Spleen (tissue), 11 donors: ENCODE results near the gene PER1. TPM values are rescaled to one million over a fixed set of nuclear protein-coding genes. Genes with fewer than 3 reads are reported as not detected.

ENCODE experiments used
- DNase-seq: peaks from one replicate; pipeline ENCODE4 v3.0.0-alpha.2; 2020
- H3K27ac ChIP-seq, 8 donors: fragments of 200-600 bp; sonication (generic) in 7 of 8; 1 replicate in 4 of 8; 2 replicates in 4 of 8; pipeline versions ENCODE4 v1.5.0 to v1.8.0; 2016 to 2021; ENCODE audit warnings: inconsistent platforms in 4 of 8, mild to moderate bottlenecking in 4 of 8, moderate library complexity in 1 of 8
- H3K27me3 ChIP-seq, 7 donors: fragments of 200-600 bp; sonication (generic) in 6 of 7; replicated peaks in 1 of 7; 1 replicate in 4 of 7; 2 replicates in 3 of 7; pipeline versions ENCODE4 v1.5.0 to v1.8.0; 2016 to 2021; ENCODE audit warnings: inconsistent platforms in 3 of 7, mild to moderate bottlenecking in 1 of 7
- H3K36me3 ChIP-seq, 6 donors: fragments of 200-600 bp; sonication (generic) in 5 of 6; 1 replicate in 4 of 6; 2 replicates in 2 of 6; pipeline versions ENCODE4 v1.5.0 to v1.8.0; 2016 to 2021; ENCODE audit warnings: inconsistent platforms in 2 of 6
- H3K4me1 ChIP-seq, 6 donors: fragments of 200-600 bp; sonication (generic) in 5 of 6; 1 replicate in 3 of 6; 2 replicates in 3 of 6; pipeline versions ENCODE4 v1.5.0 to v1.8.0; 2016 to 2021; ENCODE audit warnings: inconsistent platforms in 3 of 6
- H3K4me3 ChIP-seq, 8 donors: fragments of 200-600 bp; sonication (generic) in 7 of 8; 1 replicate in 4 of 8; 2 replicates in 4 of 8; pipeline versions ENCODE4 v1.5.0 to v1.8.0; 2016 to 2021; ENCODE audit warnings: inconsistent platforms in 4 of 8, mild to moderate bottlenecking in 4 of 8, moderate library complexity in 2 of 8
- H3K9me3 ChIP-seq, 8 donors: fragments of 200-600 bp; sonication (generic) in 7 of 8; 1 replicate in 4 of 8; 2 replicates in 4 of 8; pipeline versions ENCODE4 v1.5.0 to v1.8.0; 2016 to 2021; ENCODE audit warnings: inconsistent platforms in 4 of 8
- POLR2A ChIP-seq, 3 donors: fragments of 450-650 bp; IDR thresholded peaks; one replicate each; pipeline ENCODE4 v1.5.1; 2017; ENCODE audit warnings: antibody characterized with exemption in 3 of 3, mild to moderate bottlenecking in 1 of 3
- POLR2AphosphoS5 ChIP-seq, 3 donors: sonication (generic); formaldehyde crosslinking; IDR thresholded peaks; one replicate each; pipeline ENCODE4 v1.5.1; 2017; ENCODE audit warnings: antibody characterized with exemption in 3 of 3
- WGBS, 5 donors: extraction: QIAGEN DNeasy Blood & Tissue Kit in 3 of 5; methylation state at CpG; one replicate each; pipeline versions ENCODE4 v1.1.5 to v1.1.7; 2013 to 2018; 5-methylcytosine and 5-hydroxymethylcytosine counted together
- intact Hi-C: fragments of 100-400 bp; cut with DNase I; formaldehyde crosslinking; loops from one replicate; pipeline ENCODE4 v1.15.0; 2023; ENCODE audit warnings: low total_unique reads
- polyA plus RNA-seq, 3 donors: library from polyadenylated mRNA; stranded (reverse); fragments of 200-250 nt; gene quantifications; one replicate each; pipeline ENCODE4 v1.2.1, GENCODE V29; 2013
- total RNA-seq, 7 donors: library from RNA; depleted of rRNA in 3 of 7; stranded (reverse); fragments of >200 nt in 3 of 7; fragmentation: NEBNext Ultra II Directional in 4 of 7; extraction: Animal tissue kit (Norgen Biotek cat#: 25700) in 4 of 7; gene quantifications; one replicate each; pipeline versions ENCODE4 v1.1.0 to v1.2.1, GENCODE V29; 2016 to 2021
- TF ChIP-seq, protein P1 (sequence below), 11 experiments: fragments of 200-600 bp in 7 of 11; fragments of 450-650 bp in 4 of 11; sonication (generic) in 4 of 11; IDR thresholded peaks in 8 of 11; conservative IDR thresholded peaks in 3 of 11; 1 replicate in 7 of 11; 2 replicates in 4 of 11; pipeline versions ENCODE4 v1.4.0 to v1.8.0; 2016 to 2021; ENCODE audit warnings: antibody characterized with exemption in 11 of 11, inconsistent platforms in 4 of 11, mild to moderate bottlenecking in 1 of 11
- donor health status: healthy with polysubstance abuse.
- donor health status: DM: no; HTN: no; CAD: no; lungs with moderate emphysema.
- donor health status: DM: no; HTN: no; CAD: no.
- donor health status: Bipolar disorder and iron deficiency.
- donor health status: healthy.
- donor health status: DM: no; HTN: no; CAD: no.
- donor health status: DM: yes; HTN: yes; CAD: no.

Gene PER1
- total and polyA plus RNA-seq, 10 donors: 12.6 to 213 (median 73.5) TPM

DNA sequence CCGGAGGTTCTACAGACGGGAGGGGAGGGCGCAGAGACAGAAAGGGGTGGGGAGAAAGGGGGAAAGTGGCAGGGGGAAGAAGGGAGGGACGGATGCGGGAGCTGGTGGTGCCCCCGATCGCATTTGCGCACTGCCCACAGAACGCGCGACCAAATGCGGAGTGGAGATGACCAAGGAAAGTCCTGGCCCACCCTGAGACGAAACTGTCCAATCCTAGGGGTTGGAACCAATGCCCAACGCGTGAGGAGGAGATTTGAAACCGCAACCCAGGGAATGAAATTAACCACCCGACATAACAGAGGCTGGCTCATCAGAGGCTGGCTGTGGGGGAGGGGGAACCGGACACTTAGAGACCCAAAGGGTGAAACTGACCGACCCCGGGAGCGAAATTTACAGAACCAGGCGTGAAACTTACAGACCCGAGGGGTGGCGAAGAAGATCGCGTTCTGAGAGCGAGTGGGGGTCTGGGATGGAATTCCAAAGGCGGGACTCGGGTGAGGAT, 29.7 kb downstream of the PER1 start:
- DNase-seq: no peak
- peak overlapping the region; percentile 37 to 86 (median 54) for H3K4me3 ChIP-seq
- H3K36me3 ChIP-seq: no peaks in the 10 kb centered on the region
- peaks cover 4 to 86% (median 43%) of the 10 kb centered on the region in 7 donors for H3K27me3 ChIP-seq
- intact Hi-C loops: no loop called here
- no peak overlapping the region for H3K27ac ChIP-seq
- TF ChIP-seq, protein P1, sequence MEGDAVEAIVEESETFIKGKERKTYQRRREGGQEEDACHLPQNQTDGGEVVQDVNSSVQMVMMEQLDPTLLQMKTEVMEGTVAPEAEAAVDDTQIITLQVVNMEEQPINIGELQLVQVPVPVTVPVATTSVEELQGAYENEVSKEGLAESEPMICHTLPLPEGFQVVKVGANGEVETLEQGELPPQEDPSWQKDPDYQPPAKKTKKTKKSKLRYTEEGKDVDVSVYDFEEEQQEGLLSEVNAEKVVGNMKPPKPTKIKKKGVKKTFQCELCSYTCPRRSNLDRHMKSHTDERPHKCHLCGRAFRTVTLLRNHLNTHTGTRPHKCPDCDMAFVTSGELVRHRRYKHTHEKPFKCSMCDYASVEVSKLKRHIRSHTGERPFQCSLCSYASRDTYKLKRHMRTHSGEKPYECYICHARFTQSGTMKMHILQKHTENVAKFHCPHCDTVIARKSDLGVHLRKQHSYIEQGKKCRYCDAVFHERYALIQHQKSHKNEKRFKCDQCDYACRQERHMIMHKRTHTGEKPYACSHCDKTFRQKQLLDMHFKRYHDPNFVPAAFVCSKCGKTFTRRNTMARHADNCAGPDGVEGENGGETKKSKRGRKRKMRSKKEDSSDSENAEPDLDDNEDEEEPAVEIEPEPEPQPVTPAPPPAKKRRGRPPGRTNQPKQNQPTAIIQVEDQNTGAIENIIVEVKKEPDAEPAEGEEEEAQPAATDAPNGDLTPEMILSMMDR (IDR thresholded peaks at IDR 0.05 in 8 of 11, conservative IDR thresholded peaks at IDR 0.05 in 3 of 11): no peak
- TF ChIP-seq POLR2AphosphoS5 (IDR thresholded peaks at IDR 0.05): no peak
- no peak for TF ChIP-seq POLR2A (IDR thresholded peaks at IDR 0.05)
- peaks cover 69 to 100% (median 93%) of the 10 kb centered on the region in 6 donors for H3K4me1 ChIP-seq
- no peaks in the 10 kb centered on the region for H3K9me3 ChIP-seq
- WGBS, 5 donors: 1% methylated on average over 27 to 29 of the region's 29 CpGs

DNA sequence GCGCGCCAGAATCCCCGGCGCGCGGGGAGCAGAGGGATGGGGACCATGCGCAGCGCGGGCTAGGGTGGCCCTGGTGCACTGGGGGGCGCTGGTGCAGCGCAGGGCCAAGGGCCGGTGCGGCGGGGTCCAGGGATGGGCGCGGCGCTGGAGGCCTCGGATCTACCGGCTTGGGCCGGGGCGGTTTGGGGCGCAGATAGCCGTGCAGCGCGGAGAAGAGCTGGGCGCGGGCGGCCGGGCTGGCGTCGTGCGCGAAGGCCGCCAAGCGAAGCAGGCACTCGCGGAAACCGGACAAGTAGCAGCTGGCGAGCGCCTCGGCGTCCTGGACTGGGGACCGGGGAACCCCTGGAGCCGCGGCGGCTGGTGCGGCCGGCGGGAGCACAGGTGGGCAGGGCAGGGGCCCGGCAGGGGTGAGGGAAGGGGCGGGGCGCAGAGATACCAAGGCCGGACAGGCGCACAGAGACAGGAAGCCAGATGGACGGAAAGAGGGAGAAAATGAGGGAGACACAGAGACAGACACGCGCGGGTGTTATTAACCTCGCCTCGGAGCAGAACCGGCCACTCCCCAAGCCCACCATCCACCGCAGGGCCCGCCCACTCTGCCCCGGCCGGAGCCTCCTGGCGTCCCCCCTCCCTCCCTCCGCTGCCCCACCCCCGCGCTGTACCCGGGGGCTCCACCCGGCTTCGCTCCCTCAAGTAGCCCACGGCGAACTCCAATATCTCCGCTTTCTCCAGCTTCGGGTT, 30.4 kb downstream of the PER1 start:
- TF ChIP-seq, protein P1 (IDR thresholded peaks at IDR 0.05 in 8 of 11, conservative IDR thresholded peaks at IDR 0.05 in 3 of 11): peak in 8 of 11 experiments; percentile 26 to 69 (median 44)
- no peak for TF ChIP-seq POLR2A (IDR thresholded peaks at IDR 0.05)
- TF ChIP-seq POLR2AphosphoS5 (IDR thresholded peaks at IDR 0.05): peak in 2 of 3 donors; percentile 15 to 36
- 0 to 1% (median 1%) methylated on average over 48 to 76 of the region's 76 CpGs for WGBS, 5 donors
- peaks cover 4 to 86% (median 49%) of the 10 kb centered on the region in 7 donors for H3K27me3 ChIP-seq
- intact Hi-C loops: no loop called here
- peak; percentile 87 for DNase-seq
- H3K27ac ChIP-seq: peak overlapping the region in 2 of 8 donors; percentile 38 to 48
- no peaks in the 10 kb centered on the region for H3K9me3 ChIP-seq
- no peaks in the 10 kb centered on the region for H3K36me3 ChIP-seq
- H3K4me3 ChIP-seq: peak overlapping the region; percentile 37 to 86 (median 54)
- H3K4me1 ChIP-seq: peaks cover 69 to 100% (median 93%) of the 10 kb centered on the region in 6 donors

DNA sequence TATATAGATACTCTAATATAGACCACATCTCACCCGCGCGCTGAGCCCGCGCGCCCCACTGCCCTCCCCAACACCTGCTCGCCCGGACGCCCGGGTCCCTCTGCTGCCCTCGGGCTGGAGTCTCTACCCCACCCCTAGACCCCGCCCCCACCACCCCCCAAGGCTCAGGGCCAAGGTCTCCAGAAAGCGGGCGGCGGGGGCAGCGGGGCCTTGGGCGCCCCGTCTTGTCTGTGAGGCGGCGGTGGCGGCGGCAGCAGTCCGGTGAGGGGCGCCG, 30.9 kb downstream of the PER1 start:
- peak overlapping the region in 2 of 8 donors; percentile 38 to 48 for H3K27ac ChIP-seq
- intact Hi-C loops: no loop called here
- DNase-seq: no peak

More for the DNA sequence above, 30.9 kb downstream of the PER1 start:
- peaks cover 4 to 86% (median 54%) of the 10 kb centered on the region in 7 donors for H3K27me3 ChIP-seq
- 0 to 4% (median 1%) methylated on average over 12 to 25 of the region's 25 CpGs for WGBS, 5 donors
- peak overlapping the region; percentile 37 to 86 (median 54) for H3K4me3 ChIP-seq
- no peaks in the 10 kb centered on the region for H3K36me3 ChIP-seq
- no peaks in the 10 kb centered on the region for H3K9me3 ChIP-seq
- TF ChIP-seq, protein P1 (IDR thresholded peaks at IDR 0.05 in 8 of 11, conservative IDR thresholded peaks at IDR 0.05 in 3 of 11): no peak
- TF ChIP-seq POLR2AphosphoS5 (IDR thresholded peaks at IDR 0.05) (no peak), POLR2A (IDR thresholded peaks at IDR 0.05) (no peak)
- H3K4me1 ChIP-seq: peaks cover 67 to 99% (median 92%) of the 10 kb centered on the region in 6 donors
